GM18909 (cell line): ENCODE results near the gene SGTA.

Source experiments
- ATAC-seq: cut with Tn5 transposase; IDR thresholded peaks from one replicate; pipeline ENCODE4 v1.9.1; 2021; ENCODE audit warnings: mild to moderate bottlenecking; ENCODE audit not compliant: unreplicated experiment, poor library complexity

Gene SGTA

DNA sequence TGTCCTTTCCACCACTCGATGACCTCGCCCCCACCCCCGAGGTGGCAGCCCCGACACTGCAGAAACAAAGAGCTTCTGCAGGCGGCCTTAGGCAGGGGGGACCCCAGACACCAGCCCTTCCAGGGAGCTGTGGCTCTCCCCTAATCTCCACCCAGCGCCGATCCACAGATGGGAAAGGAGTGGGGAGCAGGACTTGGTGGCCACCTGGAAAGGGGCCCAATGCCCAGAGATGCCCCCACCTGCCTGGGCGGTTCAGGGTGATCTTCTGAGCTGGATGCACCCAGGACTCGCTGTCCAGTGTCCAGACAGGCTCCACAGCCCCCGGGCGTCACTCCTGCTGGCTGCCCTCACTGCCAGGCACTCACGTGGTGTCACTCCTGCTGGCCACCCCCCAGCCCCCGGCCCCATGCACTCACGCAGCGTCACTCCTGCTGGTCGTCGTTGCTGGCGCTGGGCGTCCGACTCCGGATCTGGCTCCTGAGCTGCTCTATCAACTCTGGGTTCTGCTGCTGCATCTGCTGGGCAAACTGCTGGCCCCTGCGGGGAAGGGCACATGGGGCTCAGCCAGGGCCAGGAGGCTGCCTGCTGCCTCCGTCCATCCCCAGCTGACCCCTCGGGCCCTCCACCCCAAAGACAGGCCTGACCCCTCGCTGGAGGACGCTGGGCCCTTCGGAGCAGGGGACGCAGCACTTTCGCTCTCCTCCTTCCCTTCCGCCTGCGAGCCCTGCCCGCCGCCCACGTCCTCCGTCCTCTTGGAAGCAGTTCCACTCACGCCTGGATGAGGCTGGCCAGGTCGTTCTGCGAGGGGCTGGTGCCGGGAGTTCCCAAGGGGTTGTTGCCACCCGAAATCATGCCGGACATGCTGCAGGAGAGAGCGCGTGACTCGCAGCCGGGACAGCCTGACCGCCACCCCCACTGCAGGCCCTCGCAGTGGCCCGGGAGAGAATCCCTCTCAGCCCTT is 25.9 kb downstream of the SGTA start:
- no peak for ATAC-seq

DNA sequence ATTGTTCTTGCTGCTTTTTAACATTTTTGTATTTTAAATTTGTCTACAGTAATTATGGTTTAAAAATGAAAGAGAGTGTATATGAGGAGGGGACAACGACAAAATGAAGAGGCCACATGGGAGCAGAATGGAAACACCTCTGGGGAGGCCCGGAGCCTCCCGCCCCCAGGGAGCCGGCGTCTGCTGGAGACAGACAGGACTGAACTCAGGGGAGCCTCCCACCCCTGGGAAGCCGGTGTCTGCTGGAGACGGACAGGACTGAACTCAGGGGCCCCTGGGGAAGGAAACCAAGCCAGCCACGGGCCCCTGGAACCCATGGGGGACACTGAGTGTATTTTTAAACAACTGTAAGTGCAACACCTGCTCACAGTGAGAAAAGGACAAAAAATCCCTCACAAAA is 26.6 kb downstream of the SGTA start:
- ATAC-seq = no peak

DNA sequence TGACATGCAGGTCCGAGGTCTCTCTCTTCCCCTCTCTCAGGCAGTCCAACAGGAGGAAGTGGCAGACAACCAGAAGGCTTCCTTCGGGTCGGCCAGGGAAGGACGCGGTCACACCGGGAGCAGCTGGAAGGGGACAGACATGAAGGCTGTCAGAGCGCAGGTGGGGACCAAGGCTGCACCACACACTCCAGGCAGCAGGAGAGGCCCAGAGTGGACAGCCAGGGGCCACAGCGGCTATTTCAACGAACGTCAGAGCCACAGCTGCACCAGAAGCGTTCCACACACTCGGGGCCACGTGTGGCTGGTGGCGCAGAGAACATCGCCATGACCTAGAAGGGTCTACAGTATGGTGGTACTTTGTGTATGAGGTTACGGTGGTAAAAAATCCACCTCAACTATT is 27.3 kb downstream of the SGTA start:
- no peak for ATAC-seq

DNA sequence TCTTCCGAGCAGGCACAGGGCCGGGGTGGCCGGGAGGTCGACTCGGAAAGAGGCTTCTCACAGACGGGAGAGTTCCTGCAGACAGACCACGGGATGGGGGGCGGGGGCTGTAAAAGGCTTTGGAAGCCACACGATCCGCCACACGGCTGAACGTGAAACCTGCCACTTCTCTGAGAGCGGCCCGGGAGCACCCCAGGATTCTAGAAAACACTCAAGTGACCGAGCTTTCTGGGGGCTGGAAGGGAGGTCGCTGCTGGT is 27.7 kb downstream of the SGTA start:
- ATAC-seq = no peak

DNA sequence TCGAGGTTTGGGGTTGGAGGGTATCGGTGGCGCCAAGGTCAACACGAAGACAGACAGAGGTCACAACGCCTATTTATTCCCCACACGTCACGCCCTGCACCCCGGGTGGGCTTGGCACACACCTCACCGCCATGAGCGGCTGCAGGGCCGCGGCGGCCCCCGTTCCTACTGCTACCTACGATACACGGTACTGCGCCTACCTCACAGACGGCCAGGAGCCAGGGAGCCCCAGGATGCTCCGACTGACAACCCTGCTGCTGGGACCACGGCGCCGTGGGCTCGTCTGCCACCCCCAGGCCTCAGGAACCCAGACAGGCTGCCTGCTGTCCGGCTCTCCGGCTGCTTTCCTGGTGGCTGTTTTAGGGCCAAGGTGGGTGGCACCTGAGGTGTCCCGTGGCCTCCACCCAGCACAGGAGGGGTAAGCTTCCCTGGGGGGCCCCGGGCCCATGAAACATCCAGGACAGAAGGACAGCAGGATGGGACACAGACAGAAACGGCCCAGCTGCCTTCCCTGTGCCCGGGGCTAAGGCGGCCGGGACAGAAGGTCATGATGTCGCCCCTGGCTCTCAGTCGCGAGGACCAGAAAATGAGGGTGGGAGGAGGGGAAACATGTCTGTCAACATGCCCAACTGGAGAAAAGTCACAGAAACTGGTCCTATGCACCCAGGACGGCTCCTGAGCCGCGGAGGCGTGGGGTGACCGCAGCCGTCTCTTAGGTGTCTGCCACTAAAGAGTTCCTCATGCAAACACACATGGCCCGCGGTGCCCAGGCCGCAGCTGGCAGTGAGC is 28.2 kb downstream of the SGTA start:
- ATAC-seq = no peak

DNA sequence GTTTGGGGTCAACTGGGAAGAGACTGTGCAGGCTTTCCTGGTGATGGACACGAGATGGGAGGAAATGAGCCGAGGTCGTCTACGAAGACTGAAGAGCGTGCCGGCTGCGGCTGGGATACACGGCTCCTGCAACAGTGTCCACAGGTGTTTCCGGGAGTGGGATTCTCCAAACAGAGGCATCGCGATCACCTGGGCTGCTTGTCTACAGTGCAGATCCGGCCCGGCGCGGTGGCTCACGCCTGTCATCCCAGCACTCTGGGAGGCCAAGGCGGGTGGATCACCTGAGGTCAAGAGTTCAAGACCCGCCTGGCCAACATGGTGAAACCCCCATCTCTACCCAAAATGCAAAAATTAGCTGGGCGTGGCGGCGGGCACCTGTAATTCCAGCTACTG is 31.6 kb downstream of the SGTA start:
- no peak for ATAC-seq

DNA sequence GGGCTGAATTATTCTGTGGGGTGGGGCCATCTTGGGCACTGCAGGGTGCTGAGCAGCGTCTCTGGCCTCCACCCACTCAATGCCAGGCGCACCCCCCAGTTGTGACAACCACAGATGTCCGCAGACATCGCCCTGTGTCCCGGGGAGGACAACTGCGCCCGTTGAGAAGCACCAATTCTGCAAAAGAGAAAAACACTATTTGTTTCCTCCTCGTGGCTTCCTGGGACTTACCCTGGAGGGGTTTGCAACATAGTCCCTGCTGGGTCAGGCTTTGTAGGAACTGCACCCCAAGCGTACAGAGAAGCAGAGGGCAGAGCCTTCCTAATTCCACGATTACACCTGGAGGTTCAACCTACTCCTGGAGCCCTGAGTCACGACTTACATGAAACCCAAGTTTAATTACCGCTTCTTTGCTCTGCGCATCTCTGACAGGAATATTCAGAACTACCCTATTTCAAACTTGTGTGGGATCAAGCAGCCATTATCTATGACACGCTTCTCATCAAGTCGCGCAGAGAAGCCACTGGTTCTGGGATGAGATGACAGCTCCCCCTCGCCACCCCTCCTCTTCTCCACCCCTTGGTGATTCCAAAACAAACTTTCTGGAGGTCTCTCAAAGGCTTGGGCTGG is 32.1 kb downstream of the SGTA start:
- no peak for ATAC-seq

DNA sequence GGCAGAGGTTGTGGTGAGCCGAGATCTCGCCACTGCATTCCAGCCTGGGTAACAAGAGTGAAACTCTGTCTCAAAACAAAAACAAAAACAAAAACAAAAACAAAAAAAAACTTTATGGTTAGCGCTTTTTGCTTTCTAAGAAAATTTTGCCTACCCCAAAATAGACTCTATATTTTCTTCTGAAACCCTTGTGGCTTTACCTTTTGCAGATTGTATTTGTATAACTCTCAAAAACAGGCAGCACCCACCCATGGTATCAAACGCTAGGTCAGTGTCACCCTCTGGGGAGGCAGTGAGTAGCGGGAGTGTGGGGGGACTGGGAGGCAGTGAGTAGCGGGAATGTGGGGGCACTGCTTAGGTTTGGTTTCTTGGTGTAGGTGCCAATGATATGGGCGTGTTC is 35.7 kb downstream of the SGTA start:
- no peak for ATAC-seq

DNA sequence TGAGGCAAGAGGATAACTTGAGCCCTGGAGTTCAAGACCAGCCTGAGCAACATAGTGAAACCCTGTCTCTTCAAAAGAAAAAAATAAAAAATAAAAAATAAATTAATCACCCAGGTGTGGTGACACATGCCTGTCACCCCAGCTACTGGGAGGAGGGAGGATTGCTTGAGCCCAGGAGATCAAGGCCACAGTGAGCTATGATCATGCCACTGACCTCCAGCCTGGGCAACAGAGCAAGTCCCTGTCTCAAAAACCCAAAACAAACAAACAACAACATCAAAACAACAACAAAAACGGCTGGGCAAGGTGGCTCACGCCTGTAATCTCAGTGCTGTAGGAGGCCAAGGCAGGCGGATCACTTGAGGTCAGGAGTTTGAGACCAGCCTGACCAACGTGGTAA is 39.0 kb downstream of the SGTA start:
- no peak for ATAC-seq

DNA sequence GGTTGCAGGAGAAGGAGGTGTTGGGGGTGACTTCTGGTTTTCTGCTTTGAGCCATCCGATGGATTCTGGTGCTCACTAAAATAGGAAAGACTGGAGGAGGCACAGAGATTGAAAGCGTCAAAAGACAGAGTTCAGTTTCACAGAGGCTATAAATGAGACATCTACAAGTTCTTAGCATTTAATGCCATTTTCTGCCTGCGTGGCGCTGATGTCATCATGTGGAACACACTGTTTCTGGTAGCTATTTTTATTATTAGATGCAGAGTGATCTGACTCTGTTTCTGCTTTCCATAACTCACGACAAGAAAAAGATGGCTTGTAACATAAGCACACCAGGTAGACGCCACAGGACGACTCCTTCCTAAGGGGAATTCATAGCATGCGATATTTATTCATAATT is 40.0 kb downstream of the SGTA start:
- ATAC-seq = no peak

DNA sequence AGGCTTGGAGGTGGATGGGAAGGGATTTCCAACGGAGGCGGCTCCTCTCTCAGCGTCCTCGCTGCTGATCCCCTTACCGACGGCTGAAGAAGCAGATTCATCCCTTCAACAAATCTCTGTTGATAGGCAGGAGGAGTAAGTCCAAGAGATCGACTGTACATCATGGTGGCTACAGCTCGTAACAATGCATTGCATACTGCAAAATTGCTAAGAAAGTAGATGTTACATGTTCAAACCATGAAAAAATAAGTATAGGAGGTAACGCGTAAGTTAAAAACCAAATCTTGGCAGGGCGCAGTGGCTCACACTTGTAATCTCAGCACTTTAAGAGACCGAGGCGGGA is 42.8 kb downstream of the SGTA start:
- no peak for ATAC-seq

DNA sequence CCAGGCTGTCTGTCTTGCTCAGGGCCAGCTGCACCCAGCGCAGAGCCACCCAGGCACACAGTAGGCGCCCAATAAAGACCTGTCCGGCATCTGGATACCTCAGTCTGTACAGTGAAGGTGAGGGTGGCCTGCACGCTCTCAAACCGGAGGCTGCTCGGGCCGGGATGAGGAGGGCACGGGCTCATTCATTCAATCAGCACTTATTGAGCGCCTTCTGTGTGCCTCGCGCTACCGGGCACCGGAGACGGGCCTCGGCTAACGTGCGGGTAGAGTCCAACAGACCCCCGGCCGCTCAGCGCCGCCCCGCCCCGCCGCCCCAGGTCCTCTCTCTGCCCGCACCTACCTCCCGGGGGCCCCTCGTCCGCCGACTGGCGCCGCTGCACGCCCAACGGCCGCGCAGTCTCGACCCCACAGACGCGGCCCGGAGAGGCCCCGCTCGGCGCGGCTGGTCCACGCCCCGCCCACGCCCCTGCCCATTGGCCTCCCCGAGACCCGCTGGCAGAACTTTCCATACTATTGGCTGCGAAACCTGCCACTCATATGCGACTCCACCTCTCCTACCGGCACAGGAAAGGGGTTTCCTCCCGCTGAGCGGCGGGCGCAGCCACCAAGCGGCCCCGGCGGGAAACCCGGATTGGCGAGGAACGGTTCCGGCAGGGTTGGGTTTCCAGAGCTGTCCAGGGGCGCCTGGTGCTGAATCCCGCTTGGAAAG is 43.3 kb downstream of the SGTA start, which contains the start of gene SLC39A3:
TSS of gene SLC39A3 (minus strand) at position 416 of the 712 bp plus-strand sequence. CDS start 2,760 bp downstream, outside the sequence.
- ATAC-seq = peak; percentile 94

DNA sequence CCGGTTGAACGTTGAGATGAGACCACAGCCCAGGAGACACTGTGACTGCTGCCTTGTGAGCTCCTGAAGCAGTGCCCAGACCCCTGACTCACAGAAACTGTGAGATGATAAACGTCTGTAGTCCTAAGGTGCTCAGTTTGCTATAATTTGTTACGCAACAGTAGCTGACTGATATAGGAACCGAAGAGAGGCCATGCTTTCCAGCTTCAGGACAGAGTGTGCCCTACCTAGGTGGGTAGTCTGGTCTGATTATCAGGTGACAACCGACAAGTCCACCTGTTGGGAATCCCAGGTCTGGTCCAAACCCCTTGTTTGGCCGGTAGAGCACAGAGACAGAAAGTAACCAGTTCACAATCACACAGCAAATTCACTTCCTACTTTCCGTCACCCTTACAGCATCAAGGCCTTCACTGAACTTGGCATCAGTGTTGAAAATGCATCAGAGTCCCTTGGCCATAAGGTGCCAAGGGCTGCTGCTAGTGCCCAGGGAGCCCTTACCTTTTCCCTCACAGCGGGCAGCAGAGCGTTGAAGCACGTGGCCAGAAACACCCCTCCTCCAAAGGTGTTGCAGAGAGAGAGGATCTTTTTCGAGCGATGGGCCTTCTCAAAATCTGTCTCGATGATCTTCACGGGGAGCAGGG is 46.4 kb downstream of the SGTA start:
- no peak for ATAC-seq

DNA sequence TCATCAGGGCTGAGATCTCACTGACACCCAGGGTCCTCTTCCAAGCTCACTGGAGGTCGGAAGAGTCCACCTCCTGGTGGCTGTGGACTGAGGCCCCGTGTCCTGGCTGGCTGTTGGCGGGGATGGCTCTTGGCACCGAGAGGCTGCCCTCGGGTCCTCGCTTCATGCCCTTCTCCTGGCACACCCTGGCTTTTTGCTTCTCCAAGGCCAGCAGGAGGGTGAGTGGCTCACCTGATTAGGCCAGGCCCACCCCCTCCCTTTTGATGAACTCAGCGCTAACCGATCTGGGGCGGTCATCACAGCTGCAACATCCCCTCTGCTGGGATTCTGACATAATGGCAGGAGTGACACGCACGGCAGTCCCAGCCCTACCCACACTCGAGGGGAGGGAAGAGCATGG is 47.7 kb downstream of the SGTA start:
- no peak for ATAC-seq

DNA sequence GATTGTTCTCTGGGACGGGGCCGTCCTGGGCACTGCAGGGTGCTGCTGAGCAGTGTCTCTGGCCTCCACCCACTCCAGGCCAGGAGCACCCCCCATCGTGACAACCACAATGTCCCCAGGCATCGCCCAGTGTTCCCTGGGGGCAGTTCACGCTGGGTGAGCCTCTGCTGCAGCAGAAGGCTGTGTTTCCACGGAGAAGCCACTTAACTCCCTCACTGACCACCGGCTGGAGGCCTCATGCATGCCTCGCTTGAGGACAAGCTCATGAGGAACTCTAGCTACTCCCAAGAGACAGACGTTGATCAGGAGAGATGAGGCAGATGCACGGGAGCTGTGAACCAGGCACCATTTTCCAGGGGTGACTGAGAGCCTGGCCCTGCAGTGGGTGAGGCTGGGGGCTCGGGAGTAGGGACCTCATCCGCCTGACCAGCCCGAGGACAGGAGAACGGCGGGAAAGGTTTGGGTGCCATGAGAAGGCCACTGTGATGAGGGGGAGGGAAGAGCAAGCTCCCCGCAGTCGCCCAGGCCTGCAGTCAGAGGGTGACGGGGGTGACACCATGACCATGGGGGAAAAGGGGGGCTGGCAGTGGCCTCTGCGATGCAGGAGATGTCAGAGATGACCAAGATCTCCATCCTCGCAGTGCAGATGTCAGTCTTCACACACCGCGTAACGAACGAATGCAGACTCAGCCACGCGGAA is 48.3 kb downstream of the SGTA start:
- ATAC-seq = no peak

DNA sequence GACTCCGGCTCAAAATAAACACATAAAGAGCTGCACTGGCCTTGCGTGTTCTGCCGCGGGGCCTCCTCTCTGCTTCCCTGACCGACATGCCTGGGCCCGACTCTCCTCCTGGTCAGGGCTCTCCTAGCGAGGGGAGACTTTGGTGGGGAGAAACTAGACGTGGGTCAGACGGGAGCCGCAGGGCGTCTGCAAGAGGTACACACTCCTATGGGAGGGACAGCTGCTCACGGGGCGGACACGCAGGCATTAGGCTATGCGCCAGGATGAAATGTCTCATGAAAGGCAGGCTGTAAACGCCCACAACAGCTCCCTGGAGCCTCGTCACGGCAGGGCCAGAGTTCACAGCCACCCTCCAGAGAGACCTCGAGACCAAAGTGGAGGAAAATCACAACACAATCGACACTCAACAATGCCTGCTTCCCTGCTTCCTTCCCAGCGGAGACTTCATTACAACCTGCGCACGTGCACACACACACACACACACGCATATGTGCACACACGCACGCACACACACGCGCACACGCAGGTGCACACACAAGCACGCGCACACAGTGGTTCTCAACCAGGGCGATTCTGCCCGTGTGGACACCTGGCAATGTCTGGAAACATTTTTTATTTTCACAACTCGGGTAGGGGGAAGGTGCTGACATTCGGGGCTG is 49.0 kb downstream of the SGTA start:
- no peak for ATAC-seq

DNA sequence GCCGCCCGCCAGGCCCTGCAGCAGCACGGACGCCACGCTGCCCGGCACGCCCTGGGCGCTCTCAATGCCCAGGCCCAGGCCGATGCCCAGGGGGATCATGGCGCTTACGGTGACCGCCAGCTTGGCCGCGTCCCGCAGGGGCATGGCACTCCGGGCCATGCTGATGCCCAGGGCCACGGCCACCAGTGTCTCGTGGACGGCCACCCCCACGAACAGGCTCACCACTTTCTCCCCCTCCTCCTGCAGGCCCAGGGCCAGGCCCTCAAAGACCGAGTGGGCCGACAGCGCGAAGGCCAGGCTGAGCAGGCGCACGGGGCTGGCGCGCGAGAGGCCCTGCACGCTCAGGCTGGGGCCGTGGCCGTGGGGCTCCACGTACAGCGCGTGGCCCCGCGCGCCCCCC is 50.2 kb downstream of the SGTA start:
- no peak for ATAC-seq

DNA sequence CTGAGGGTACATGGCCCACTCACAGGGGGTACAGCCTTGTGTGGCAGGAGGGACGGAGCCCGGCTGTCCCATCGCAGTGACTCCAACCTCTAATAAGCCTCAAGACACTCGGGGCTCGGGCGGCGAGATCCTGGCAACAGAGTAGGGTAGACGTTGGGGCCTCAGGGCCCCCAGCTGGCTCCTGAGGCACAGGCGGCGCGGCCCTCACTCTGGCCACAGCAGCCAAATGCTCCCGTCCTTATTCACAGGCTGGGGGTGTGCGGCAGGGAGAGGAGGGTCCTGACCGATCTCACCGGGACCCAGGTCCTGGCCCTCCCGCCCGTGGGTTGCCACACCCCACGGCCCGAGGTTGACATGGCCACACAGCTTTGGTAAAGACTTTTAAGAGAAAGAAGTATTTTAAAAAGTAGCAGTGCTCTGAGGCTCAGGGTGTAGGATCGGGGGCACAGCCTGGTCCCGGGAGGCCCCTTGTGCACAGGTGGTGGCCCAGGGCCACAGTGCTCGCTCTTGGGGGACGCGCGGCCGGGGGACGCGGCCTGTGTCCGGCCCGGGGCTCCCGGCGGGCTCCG is 50.8 kb downstream of the SGTA start:
- no peak for ATAC-seq
